ENCODE data around the gene CALCOCO1.

DNA sequence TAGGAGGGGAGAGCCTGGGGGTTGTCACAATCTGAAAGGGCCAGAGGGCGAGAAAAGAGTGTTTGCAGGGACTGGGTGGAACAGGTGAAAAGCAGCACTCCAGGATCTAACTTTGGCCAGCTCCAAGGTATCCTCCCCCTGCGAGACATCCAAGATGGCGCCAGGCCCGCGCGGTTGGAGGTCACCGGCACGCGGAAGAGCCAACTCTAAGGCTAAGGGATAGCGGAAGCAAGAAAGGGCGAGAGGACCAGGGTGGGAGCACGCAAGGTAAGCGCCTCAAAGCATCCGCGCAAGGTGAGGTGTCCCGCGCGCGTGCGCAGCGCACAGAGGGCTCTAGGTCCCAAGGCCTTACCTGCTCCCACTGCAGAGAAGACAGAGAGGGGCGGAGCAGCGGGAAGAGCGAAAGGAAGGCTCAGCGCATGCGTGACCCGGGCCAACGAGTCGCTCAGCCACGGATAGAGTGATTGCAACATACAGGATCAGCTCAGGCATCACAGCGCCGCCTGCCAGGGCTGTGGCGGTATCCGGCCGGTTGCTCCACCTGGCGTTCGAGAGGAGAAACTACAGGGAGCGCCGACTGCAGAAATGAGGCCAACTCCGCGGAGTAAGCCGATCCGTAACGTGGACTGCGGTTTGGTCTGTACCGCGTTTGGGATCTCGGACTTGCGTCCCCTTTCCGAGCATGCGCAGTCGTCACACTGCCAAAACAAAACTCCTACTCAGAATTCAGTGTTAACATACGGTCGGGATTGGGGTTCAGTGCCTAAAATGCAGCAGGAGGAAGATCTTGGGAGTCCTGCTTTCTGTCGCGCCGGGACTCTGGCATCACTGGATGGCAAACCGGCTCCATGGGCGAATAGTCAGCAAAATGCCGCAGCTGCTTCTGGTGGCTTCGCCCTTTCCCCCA is 51.3 kb downstream of the CALCOCO1 start, which contains the start of gene ATP5MC2:
- peak; percentile 98 to 100 (median 100) for TF ChIP-seq CTCF (IDR thresholded peaks at IDR 0.05)
- TF ChIP-seq POLR2A (IDR thresholded peaks at IDR 0.05), result peak; percentile 56
